A549 treated with Mapracorat at 1 μM for 4 hours (cell line): Measurements from ENCODE around the gene TMED9. TPM values are rescaled to one million over a fixed set of nuclear protein-coding genes. Genes with fewer than 3 reads are reported as not detected.

Source experiments
- total RNA-seq: library from RNA; stranded (reverse); fragments of 200-300 nt; extraction: Qiagen RNA extraction; gene quantifications from 5 replicates; pipeline ENCODE4 v1.2.3, GENCODE V29; 2022

TMED9 gene
- 270 to 298 TPM (median 275 TPM) in 5 replicates for total RNA-seq

GRCh38 chr5:177592010-177592834, at the start of gene TMED9:
Gene TMED9 (plus strand): TSS chr5:177592203. CDS start chr5:177592215, 12 bp downstream.

GRCh38 chr5:177554474-177555111, 37.4 kb upstream of the TMED9 start, which contains the start of gene FAM193B:
Gene FAM193B (minus strand): TSS chr5:177554563. CDS start chr5:177554458, 105 bp downstream.

GRCh38 chr5:177599731-177600507, 7.9 kb downstream of the TMED9 start, which contains the start of gene B4GALT7:
Gene B4GALT7 (plus strand): TSS chr5:177600132. CDS start chr5:177600211, 79 bp downstream.

Other genes starting within 250 kb of the TMED9 start
- gene LMAN2, start 240.5 kb upstream of the TMED9 start, total RNA-seq = 179 to 207 TPM (median 194 TPM) in 5 replicates
- 3.6 to 6.4 TPM (median 4.8 TPM) in 5 replicates for gene RGS14, start 234.3 kb upstream of the TMED9 start, total RNA-seq
- not detected in 5 replicates for gene SLC34A1, start 207.8 kb upstream of the TMED9 start, total RNA-seq
- gene PFN3, start 191.5 kb upstream of the TMED9 start, total RNA-seq = not detected in 5 replicates
- gene F12, start 182.6 kb upstream of the TMED9 start, total RNA-seq = 14.4 to 25.7 TPM (median 24.1 TPM) in 5 replicates
- 20.0 to 30.1 TPM (median 25.9 TPM) in 5 replicates for gene GRK6, start 165.5 kb upstream of the TMED9 start, total RNA-seq
- 14.7 to 37.7 TPM (median 32.5 TPM) in 5 replicates for gene PRR7, start 145.4 kb upstream of the TMED9 start, total RNA-seq
- gene DBN1, start 118.6 kb upstream of the TMED9 start, total RNA-seq = 55.1 to 73.3 TPM (median 68.6 TPM) in 5 replicates
- 76.0 to 92.7 TPM (median 83.9 TPM) in 5 replicates for gene PDLIM7, start 94.6 kb upstream of the TMED9 start, total RNA-seq
- 2.8 to 6.3 TPM (median 4.0 TPM) in 5 replicates for gene DOK3, start 82.4 kb upstream of the TMED9 start, total RNA-seq
- 105 to 149 TPM (median 139 TPM) in 5 replicates for gene DDX41, start 75.2 kb upstream of the TMED9 start, total RNA-seq
- 25.2 to 32.8 TPM (median 29.0 TPM) in 5 replicates for gene FAM193B, start 37.6 kb upstream of the TMED9 start, total RNA-seq
- gene B4GALT7, start 7.9 kb downstream of the TMED9 start, total RNA-seq = 20.2 to 29.4 TPM (median 27.6 TPM) in 5 replicates
- not detected in 5 replicates for gene FAM153A, start 190.7 kb downstream of the TMED9 start, total RNA-seq